LNCAP (cell line): ENCODE results near the gene SNX2.

Experiments
- CTCF ChIP-seq: fragments of 450-650 bp; IDR thresholded peaks from 2 replicates; pipeline ENCODE4 v1.5.1; 2017; ENCODE audit warnings: mild to moderate bottlenecking

Gene SNX2

GRCh38 chr5:122789461-122790171 lies 14.7 kb downstream of the SNX2 start:
- no peak for TF ChIP-seq CTCF

- TF ChIP-seq CTCF, result no peak
These were observed 15.6 kb downstream of the SNX2 start for GRCh38 chr5:122790354-122791103.

DNA sequence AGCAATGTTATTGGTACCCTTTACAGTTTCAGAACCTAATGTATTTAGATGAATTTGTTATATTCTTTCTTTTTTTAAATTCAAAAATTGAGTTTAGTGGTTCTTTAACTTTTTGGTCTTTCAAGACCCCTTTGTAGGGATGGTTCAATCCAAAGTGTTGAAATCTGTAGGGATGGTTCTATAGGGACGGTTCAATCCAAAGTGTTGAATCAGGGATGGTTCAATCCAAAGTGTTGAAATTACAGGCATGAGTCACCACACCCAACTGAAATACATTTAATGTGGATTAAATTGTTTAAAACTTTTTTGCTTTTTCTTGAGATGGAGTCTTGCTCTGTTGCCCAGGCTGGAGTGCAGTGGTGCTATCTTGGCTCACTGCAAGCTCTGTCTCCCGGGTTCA lies 30.6 kb downstream of the SNX2 start:
- no peak for TF ChIP-seq CTCF

DNA sequence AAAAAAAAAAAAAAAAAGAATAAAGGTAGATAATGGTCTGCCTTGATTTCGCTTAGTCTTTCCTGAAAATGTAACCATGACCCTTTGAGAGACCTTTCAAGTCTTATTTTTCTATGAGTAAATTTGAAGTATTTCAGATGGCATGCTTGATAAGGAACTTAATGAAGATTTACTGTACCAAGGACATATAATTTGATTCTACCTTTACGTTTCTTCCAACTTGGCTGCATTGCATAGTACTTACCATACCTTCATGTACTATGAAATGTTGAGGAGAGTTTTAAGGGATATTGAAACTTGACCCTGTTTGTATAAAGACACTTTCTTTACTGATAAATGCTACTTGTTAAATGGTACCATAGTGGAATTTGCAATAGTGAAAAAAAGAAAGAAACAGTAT lies 35.5 kb downstream of the SNX2 start:
- TF ChIP-seq CTCF, result no peak

DNA sequence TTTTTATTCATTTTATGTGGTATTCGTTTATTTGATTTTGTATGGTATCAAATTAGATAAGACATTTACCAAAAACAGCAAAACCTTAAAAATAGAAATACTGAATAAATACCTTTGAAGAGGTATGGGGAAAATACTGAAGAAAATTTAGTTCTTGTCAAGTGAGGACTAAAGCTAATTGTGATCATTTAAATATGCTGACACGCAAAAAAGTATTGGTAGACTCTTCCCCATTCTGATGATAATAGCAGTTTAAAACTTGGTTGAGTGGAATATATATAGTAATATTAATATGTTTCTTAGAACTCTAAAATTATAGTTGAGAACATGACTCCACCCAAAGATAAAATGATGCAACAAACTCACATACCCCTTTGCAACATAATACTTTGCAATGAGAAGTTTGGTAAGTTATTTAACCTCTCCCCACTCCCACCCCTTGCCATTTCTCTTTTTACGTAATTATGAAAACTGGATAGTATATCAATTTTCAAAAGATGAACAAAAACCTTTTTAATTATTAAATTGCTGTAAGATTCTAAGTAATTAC lies 40.4 kb downstream of the SNX2 start:
- no peak for TF ChIP-seq CTCF

- no peak for TF ChIP-seq CTCF
These were observed 41.9 kb downstream of the SNX2 start for GRCh38 chr5:122816756-122817155.

DNA sequence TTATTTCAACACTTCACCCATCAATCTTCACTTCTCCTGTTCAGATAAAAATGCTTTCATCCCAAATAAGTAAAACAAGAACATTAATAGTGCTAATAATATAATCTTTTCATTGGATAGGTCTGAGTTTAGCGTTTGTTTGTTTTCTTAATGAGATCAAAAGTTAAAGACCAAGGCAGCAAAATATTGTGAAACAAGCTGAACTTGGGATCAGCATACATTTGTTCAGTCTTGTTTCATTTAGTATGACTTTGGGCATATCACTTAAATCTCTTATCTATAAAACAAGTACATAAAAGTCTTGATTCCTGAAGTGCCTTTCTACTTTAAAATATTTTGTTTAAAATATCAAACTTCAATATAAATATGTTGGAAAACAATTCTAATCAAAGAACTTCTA lies 57.1 kb downstream of the SNX2 start:
- no peak for TF ChIP-seq CTCF
